Heart right ventricle (tissue), 16 donors: Measurements from ENCODE around the gene CENPT. TPM values are rescaled to one million over a fixed set of nuclear protein-coding genes. Genes with fewer than 3 reads are reported as not detected.
A peak's percentile ranks its signal among the peaks of the same experiment; 100 is the strongest.

Experiments
- ATAC-seq, 8 donors: fragments of 200-7000 bp; cut with Tn5 transposase; one replicate each; pipeline ENCODE4 v1.9.1; 2020; ENCODE audit warnings: mild to moderate bottlenecking in 8 of 8, moderate library complexity in 8 of 8, moderate number of reproducible peaks in 1 of 8
- DNase-seq, 2 donors: peaks; one replicate each; pipeline ENCODE4 v3.0.0-alpha.2; 2020
- H3K27ac ChIP-seq, 10 donors: fragments of 200-600 bp; sonication (generic) in 2 of 10; one replicate each; pipeline versions ENCODE4 v1.5.0 to v1.8.0; 2020 to 2022; ENCODE audit warnings: mild to moderate bottlenecking in 3 of 10
- H3K27me3 ChIP-seq, 7 donors: fragments of 200-600 bp; one replicate each; pipeline ENCODE4 v1.8.0; 2021 to 2022; ENCODE audit warnings: mild to moderate bottlenecking in 2 of 7
- H3K36me3 ChIP-seq, 9 donors: fragments of 200-600 bp; sonication (generic) in 1 of 9; one replicate each; pipeline versions ENCODE4 v1.5.0 to v1.8.0; 2020 to 2022; ENCODE audit warnings: mild to moderate bottlenecking in 2 of 9
- H3K4me1 ChIP-seq, 9 donors: fragments of 200-600 bp; sonication (generic) in 1 of 9; one replicate each; pipeline versions ENCODE4 v1.5.0 to v1.8.0; 2020 to 2022; ENCODE audit warnings: mild to moderate bottlenecking in 4 of 9
- H3K4me3 ChIP-seq, 10 donors: fragments of 200-600 bp; sonication (generic) in 2 of 10; one replicate each; pipeline versions ENCODE4 v1.5.0 to v1.8.0; 2020 to 2022; ENCODE audit warnings: mild to moderate bottlenecking in 7 of 10, moderate library complexity in 2 of 10
- H3K9me3 ChIP-seq, 11 donors: fragments of 200-600 bp in 10 of 11; sonication (generic) in 2 of 11; one replicate each; pipeline versions ENCODE4 v1.5.0 to v1.8.0; 2013 to 2022; ENCODE audit warnings: mild to moderate bottlenecking in 2 of 11, control low read depth in 1 of 11, moderate library complexity in 1 of 11
- CTCF ChIP-seq, 9 donors: fragments of 200-600 bp; sonication (generic) in 2 of 9; IDR thresholded peaks; one replicate each; pipeline versions ENCODE4 v1.5.0 to v1.8.0; 2021 to 2022; ENCODE audit warnings: antibody characterized with exemption in 9 of 9, mild to moderate bottlenecking in 5 of 9, moderate library complexity in 1 of 9
- WGBS, 2 donors: extraction: QIAGEN DNeasy Blood & Tissue Kit; methylation state at CpG; one replicate each; pipeline ENCODE4 v1.1.7; 2013; ENCODE audit warnings: inconsistent platforms in 1 of 2; 5-methylcytosine and 5-hydroxymethylcytosine counted together
- intact Hi-C, 10 donors: fragments of 100-400 bp; cut with DNase I; formaldehyde crosslinking; loops; one replicate each; pipeline versions ENCODE4 v1.11.1 to v1.14.2; 2022
- polyA plus RNA-seq, 2 donors: library from polyadenylated mRNA; stranded (reverse); fragments of 200-250 nt; gene quantifications; one replicate each; pipeline ENCODE4 v1.2.3, GENCODE V29; 2013
- total RNA-seq, 10 donors: library from RNA; stranded (reverse); fragmentation: NEBNext Ultra II Directional in 3 of 10; extraction: Animal tissue kit (Norgen Biotek cat#: 25700) in 3 of 10; gene quantifications; one replicate each; pipeline versions ENCODE4 v1.2.1 to v1.2.4, GENCODE V29; 2021 to 2023
- donor health status: Arrhythmogenic right ventricular cardiomyopathy.
- donor health status: ischemic (EF 13 %, LVEDD 7.1; RV severe dilation, severe dysfunction).
- donor health status: healthy with polysubstance abuse.
- donor health status: DM: no; HTN: yes; CAD: no.
- donor health status: DM: no; HTN: no; CAD: no.
- donor health status: ischemic (EF 25% LVEDD 6.9; RV normal size, moderate dysfunction).
- donor health status: ischemic (EF 25% LVEDD 5.7; RV mildly dilated, moderate dysfunction).
- donor health status: healthy.
- donor health status: DM: yes; HTN: yes; CAD: no.
- donor health status: Ischemic cardiomyopathy.
- donor health status: ischemic (EF 35%, LVEDD 5.7; RV mildly dilated, moderate dysfunction).
- donor health status: nonischemic (EF 11% LVEDD 7.7; RV severe dilation, severe dysfunction).
- donor health status: DM: yes; HTN: yes; CAD: no.
- donor health status: PGD.
- donor health status: ischemic (EF 29% LVEDD 5.4; RV normal size, mild dysfunction).
- donor health status: nonischemic (EF 23%, LVEDD 6.1; RV moderate dilation, normal function).

CENPT gene
- total and polyA plus RNA-seq, 12 donors = 16.1 to 63.3 (median 19.8) TPM

- DNase-seq (no peak), ATAC-seq (no peak)
- Histone ChIP-seq H3K4me1 (peaks cover 22 to 64% (median 30%) of the 10 kb centered on the region in 9 donors), H3K36me3 (peaks cover 6 to 99% (median 73%) of the 10 kb centered on the region in 9 donors), H3K27me3 (no peaks in the 10 kb centered on the region), H3K4me3 (no peak overlapping the region), H3K9me3 (no peaks in the 10 kb centered on the region), H3K27ac (peak overlapping the region in 8 of 10 donors; percentile 7 to 92 (median 88))
- TF ChIP-seq CTCF (IDR thresholded peaks at IDR 0.05) = no peak
- intact Hi-C loops = loop anchor here in 9 of 10 donors (5.0 kb wide), 4 partner anchors 37 to 162 kb away; partner anchors contain the start of genes DDX28 (in 1 of the 9) and DUS2 (in 1 of the 9)
- WGBS, 2 donors = 90 to 93% methylated on average over 13 of the region's 13 CpGs
Observed at GRCh38 chr16:67880584-67880983, 33.1 kb upstream of the CENPT start.

GRCh38 chr16:67879936-67880335 is 32.4 kb upstream of the CENPT start:
- H3K27me3 ChIP-seq = no peaks in the 10 kb centered on the region
- intact Hi-C loops = loop anchor here in 9 of 10 donors (5.0 kb wide), 5 partner anchors 37 to 162 kb away; partner anchors contain the start of genes DDX28 (in 1 of the 9), DUS2 (in 1 of the 9) and THAP11 (in 1 of the 9)
- DNase-seq (no peak), ATAC-seq (no peak)
- H3K4me3 ChIP-seq = no peak overlapping the region
- H3K9me3 ChIP-seq = no peaks in the 10 kb centered on the region
- 83% methylated on average over 5 of the region's 5 CpGs for WGBS, 2 donors
- no peak for TF ChIP-seq CTCF (IDR thresholded peaks at IDR 0.05)
- H3K27ac ChIP-seq = peak overlapping the region in 3 of 10 donors; percentile 62 to 89 (median 80)
- peaks cover 6 to 96% (median 73%) of the 10 kb centered on the region in 9 donors for H3K36me3 ChIP-seq
- H3K4me1 ChIP-seq = peaks cover 24 to 67% (median 36%) of the 10 kb centered on the region in 9 donors

- Histone ChIP-seq H3K4me3 (no peak overlapping the region), H3K4me1 (peaks cover 28 to 67% (median 39%) of the 10 kb centered on the region in 9 donors), H3K27ac (no peak overlapping the region), H3K27me3 (no peaks in the 10 kb centered on the region), H3K9me3 (no peaks in the 10 kb centered on the region), H3K36me3 (peaks cover 6 to 92% (median 73%) of the 10 kb centered on the region in 9 donors)
- ATAC-seq = no peak
- TF ChIP-seq CTCF (IDR thresholded peaks at IDR 0.05) = no peak
- 94% methylated on average over 12 of the region's 12 CpGs for WGBS, 2 donors
- DNase-seq = no peak
- intact Hi-C loops = loop anchor here in 1 of 10 donors (5.0 kb wide), 1 partner anchor 37 kb away; the partner anchor contains the start of gene THAP11
Observed at GRCh38 chr16:67879462-67879861, 32.0 kb upstream of the CENPT start.

- DNase-seq = no peak
- Histone ChIP-seq H3K27ac (no peak overlapping the region), H3K9me3 (no peaks in the 10 kb centered on the region), H3K4me1 (peaks cover 28 to 67% (median 40%) of the 10 kb centered on the region in 9 donors), H3K36me3 (peaks cover 6 to 86% (median 73%) of the 10 kb centered on the region in 9 donors), H3K4me3 (no peak overlapping the region), H3K27me3 (no peaks in the 10 kb centered on the region)
- no peak for ATAC-seq
- WGBS, 2 donors = 95 to 99% methylated on average over 9 of the region's 9 CpGs
- no peak for TF ChIP-seq CTCF (IDR thresholded peaks at IDR 0.05)
- intact Hi-C loops = loop anchor here in 1 of 10 donors (5.0 kb wide), 1 partner anchor 37 kb away; the partner anchor contains the start of gene THAP11
Observed at GRCh38 chr16:67878846-67879245, 31.4 kb upstream of the CENPT start.
